Fibroblast of pulmonary artery (primary cell): Measurements from ENCODE around the gene SLC8A1.

Experiments
- DNase-seq: peaks from one replicate; pipeline ENCODE4 v3.0.0-alpha.2; 2010; ENCODE audit warnings: low read depth
- H3K4me3 ChIP-seq: replicated peaks from 2 replicates; pipeline ENCODE4 v1.5.1; 2011; ENCODE audit warnings: low read depth, mild to moderate bottlenecking, control low read depth, low read length, moderate library complexity
- TF ChIP-seq, protein P1 (sequence below): IDR thresholded peaks from 2 replicates; pipeline ENCODE4 v1.5.1; 2011; ENCODE audit warnings: mild to moderate bottlenecking, control low read depth, low read length, inconsistent platforms; ENCODE audit errors: missing control alignments

Gene SLC8A1

DNA sequence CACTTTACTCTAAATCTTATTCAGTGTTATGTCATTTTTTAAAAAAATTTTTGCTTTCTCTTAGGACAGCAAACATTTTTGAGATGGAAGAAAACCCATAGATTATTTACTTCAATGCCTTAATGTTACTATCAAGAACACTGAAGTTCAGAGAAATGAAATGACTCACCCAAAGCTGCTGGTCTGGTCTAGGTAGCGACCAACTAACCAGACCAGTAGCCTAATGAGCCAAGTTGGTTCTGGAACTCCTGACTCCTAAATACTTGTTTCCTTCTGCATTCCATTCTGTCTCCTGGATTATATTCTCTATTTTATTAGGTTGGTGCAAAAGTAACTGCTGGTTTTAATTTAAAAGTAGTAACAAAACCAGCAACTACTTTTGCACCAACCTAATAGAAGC is 35.4 kb downstream of the SLC8A1 start:
- DNase-seq = no peak
- no peak overlapping the region for H3K4me3 ChIP-seq
- TF ChIP-seq, protein P1, sequence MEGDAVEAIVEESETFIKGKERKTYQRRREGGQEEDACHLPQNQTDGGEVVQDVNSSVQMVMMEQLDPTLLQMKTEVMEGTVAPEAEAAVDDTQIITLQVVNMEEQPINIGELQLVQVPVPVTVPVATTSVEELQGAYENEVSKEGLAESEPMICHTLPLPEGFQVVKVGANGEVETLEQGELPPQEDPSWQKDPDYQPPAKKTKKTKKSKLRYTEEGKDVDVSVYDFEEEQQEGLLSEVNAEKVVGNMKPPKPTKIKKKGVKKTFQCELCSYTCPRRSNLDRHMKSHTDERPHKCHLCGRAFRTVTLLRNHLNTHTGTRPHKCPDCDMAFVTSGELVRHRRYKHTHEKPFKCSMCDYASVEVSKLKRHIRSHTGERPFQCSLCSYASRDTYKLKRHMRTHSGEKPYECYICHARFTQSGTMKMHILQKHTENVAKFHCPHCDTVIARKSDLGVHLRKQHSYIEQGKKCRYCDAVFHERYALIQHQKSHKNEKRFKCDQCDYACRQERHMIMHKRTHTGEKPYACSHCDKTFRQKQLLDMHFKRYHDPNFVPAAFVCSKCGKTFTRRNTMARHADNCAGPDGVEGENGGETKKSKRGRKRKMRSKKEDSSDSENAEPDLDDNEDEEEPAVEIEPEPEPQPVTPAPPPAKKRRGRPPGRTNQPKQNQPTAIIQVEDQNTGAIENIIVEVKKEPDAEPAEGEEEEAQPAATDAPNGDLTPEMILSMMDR = no peak

DNA sequence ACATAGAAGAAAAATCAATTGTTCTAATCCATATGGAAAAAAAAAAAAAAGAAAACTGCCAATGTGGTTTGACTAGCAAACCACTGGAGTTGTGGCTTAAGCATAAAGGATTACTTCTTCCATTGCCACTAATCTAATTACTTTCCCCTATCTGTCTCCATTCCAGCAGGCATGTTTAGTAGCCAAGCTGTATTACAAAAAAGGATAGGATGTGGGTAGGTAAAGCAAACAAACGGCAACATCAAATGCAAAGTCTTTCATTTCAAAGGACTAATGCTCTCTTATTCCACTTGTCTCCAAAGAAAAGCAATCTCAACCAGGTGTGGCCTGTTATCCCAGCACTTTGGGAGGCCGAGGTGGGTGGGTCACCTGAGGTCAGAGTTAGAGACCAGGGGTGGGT is 36.5 kb downstream of the SLC8A1 start:
- TF ChIP-seq, protein P1 = no peak
- DNase-seq = no peak
- no peak overlapping the region for H3K4me3 ChIP-seq

DNA sequence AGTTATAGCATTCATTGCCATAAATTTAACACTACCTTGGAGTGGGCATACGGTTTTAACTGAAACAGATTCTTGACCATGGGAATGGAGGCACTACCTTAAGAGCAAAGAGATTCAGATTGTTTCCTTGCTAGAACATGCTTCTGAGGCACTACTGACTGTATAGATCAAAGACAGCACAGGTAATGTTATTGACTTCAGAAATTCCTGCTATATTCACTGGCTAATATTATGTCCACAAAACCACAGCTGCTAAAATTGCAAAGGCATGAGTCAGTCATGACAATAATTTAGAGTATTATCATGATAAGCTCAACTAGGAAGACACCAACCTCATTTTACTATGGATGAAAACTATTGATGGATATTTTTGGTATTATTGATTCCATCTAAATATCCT is 39.4 kb downstream of the SLC8A1 start:
- no peak for DNase-seq
- H3K4me3 ChIP-seq = no peak overlapping the region
- TF ChIP-seq, protein P1 = no peak

DNA sequence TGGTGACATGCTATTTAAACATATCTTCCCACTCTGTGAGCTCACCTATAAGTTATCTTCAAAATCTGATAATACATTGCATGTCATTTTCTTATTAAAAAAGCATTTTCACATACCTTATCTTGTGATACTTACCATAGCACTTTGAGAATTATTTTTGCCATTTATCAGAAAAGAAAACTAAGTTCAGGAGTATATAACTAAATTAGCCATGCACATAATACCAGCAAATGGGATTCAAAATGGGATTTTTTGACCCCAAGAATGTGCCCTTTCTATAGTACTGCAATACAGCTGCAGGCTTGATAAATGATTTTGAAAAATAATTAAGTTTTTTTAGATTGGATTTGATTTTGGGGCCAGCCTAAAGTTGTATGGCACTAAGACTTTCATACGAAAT is 41.2 kb downstream of the SLC8A1 start:
- DNase-seq = no peak
- TF ChIP-seq, protein P1 = no peak

DNA sequence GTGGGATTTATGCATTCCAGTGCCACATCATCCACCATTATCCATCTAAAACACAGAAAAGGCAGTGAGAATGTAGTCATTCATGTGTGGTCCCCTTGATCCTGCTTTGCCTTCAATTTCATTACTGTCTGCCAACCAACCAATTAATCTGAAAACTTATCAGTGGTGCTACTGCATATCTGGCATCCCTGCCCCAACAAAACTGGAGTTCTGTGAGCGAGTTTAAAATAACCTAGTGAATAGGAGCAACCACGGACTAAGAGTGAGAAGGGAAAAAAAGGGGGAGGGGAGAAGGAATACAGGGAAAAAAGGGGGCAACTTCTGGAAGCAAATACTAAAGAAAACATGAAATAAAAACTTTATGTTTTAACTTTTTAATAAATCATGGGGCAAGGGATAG is 42.2 kb downstream of the SLC8A1 start:
- no peak overlapping the region for H3K4me3 ChIP-seq
- TF ChIP-seq, protein P1 = no peak
- no peak for DNase-seq

More for the DNA sequence above, 41.2 kb downstream of the SLC8A1 start:
- H3K4me3 ChIP-seq = no peak overlapping the region

DNA sequence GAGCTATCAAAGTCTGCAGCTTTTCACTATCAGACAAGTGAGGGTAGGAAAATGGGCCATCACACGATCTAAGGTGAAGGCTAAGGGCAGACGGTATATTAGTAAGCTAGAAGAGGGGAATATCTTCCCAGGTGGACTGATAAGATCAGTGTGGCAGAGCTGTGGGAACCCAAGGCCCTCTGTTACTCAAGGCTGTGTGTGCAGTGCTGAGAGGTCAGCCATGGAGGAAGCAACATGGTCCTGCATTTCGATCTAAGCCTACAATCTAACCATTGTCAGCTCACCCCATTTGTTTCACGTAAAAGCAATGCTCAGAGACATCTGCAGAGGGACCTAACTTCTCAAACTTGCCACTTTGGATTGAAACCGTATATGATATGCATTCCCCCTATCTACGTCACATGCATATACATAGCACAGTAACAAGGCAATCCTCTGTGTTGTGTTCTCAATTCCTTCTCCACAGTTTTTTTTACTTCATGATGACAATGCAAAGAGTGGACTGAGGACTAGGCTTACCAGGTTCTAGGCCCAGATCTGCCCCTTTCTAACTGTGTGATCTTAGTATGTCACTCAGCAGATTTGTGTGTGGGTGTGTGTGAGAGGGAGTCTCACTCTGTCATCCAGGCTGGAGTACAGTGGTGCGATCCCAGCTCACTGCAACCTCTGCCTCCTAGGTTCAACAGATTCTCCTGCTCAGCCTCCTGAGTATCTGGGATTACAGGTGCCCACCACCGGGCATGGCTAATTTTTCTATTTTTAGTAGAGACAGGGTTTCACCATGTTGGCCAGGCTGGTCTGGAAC is 45.2 kb downstream of the SLC8A1 start:
- H3K4me3 ChIP-seq = no peak overlapping the region
- TF ChIP-seq, protein P1 = no peak
- DNase-seq = no peak

DNA sequence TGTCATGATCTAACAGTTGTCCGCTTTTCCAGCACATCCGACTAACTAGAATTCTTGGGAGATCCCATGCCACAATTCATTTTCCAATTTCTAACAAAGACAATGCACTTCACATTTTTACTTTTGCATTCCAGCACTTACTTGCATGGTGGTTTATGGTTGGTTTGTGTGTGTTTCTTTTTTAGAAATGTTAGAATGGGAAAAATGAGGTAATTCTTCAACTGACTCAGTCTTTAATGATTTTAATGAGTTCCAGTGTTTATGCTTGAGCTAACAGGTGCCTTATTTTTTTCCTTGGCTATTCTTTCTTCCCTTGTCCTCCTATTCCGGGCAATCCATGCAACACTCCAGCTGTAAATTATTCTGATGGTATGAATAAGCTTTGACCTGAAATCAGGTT is 46.4 kb downstream of the SLC8A1 start:
- DNase-seq = no peak
- TF ChIP-seq, protein P1 = no peak
- H3K4me3 ChIP-seq = no peak overlapping the region
